Lung (tissue), 12 donors: ENCODE data around the gene REC114. TPM values are rescaled to one million over a fixed set of nuclear protein-coding genes. Genes with fewer than 3 reads are reported as not detected.
"Not testable (repeated sequence)": the region's sequence is repeated elsewhere in the genome, so short reads cannot be mapped to it uniquely, and the experiment has no call there.

Source experiments
- ATAC-seq: fragments of 200-7000 bp; cut with Tn5 transposase; one replicate; pipeline ENCODE4 v1.9.1; 2020; ENCODE audit warnings: moderate number of reproducible peaks; ENCODE audit not compliant: insufficient read depth, low FRiP score
- DNase-seq, 3 donors: peaks; one replicate each; pipeline ENCODE4 v3.0.0-alpha.2; 2013 to 2017
- H3K27ac ChIP-seq, 2 donors: one replicate each; pipeline ENCODE4 v1.5.1; 2013; ENCODE audit warnings: mild to moderate bottlenecking in 2 of 2, moderate library complexity in 2 of 2, control low read depth in 1 of 2, inconsistent platforms in 1 of 2, low read depth in 1 of 2, low read length in 1 of 2
- H3K27me3 ChIP-seq, 3 donors: one replicate each; pipeline ENCODE4 v1.5.1; 2013; ENCODE audit warnings: low read length in 2 of 3; ENCODE audit not compliant: control insufficient read depth in 3 of 3, insufficient read depth in 3 of 3
- H3K36me3 ChIP-seq, 4 donors: one replicate each; pipeline ENCODE4 v1.5.1; 2013; ENCODE audit warnings: low read length in 4 of 4, mild to moderate bottlenecking in 1 of 4, moderate library complexity in 1 of 4; ENCODE audit not compliant: control insufficient read depth in 4 of 4, insufficient read depth in 4 of 4
- H3K4me1 ChIP-seq, 5 donors: one replicate each; pipeline ENCODE4 v1.5.1; 2013; ENCODE audit warnings: low read length in 5 of 5, mild to moderate bottlenecking in 2 of 5, moderate library complexity in 1 of 5; ENCODE audit not compliant: control insufficient read depth in 5 of 5, insufficient read depth in 5 of 5
- H3K4me3 ChIP-seq: one replicate; pipeline ENCODE4 v1.5.1; 2013; ENCODE audit warnings: mild to moderate bottlenecking, control low read depth, moderate library complexity
- H3K9ac ChIP-seq, 2 donors: one replicate each; pipeline ENCODE4 v1.5.1; 2013; ENCODE audit warnings: low read length in 2 of 2, control low read depth in 1 of 2; ENCODE audit not compliant: insufficient read depth in 1 of 2
- H3K9me3 ChIP-seq, 4 donors: one replicate each; pipeline ENCODE4 v1.5.1; 2013; ENCODE audit warnings: low read length in 3 of 4, mild to moderate bottlenecking in 1 of 4, moderate library complexity in 1 of 4; ENCODE audit not compliant: control insufficient read depth in 4 of 4, insufficient read depth in 3 of 4
- CTCF ChIP-seq: IDR thresholded peaks from 2 replicates; pipeline ENCODE4 v1.5.1; 2012; ENCODE audit warnings: mild to moderate bottlenecking; ENCODE audit errors: control extremely low read depth, extremely low read depth
- WGBS, 2 donors: extraction: QIAGEN DNeasy Blood & Tissue Kit; methylation state at CpG; one replicate each; pipeline ENCODE4 v1.1.7; 2013; 5-methylcytosine and 5-hydroxymethylcytosine counted together
- polyA plus RNA-seq, 2 donors: library from polyadenylated mRNA; stranded (reverse); fragments of 200-250 nt; gene quantifications; one replicate each; pipeline ENCODE4 v1.2.1, GENCODE V29; 2013
- total RNA-seq, 2 donors: library from RNA; depleted of rRNA in 1 of 2; stranded (reverse); fragments of >200 nt in 1 of 2; gene quantifications; one replicate each; pipeline ENCODE4 v1.2.1, GENCODE V29; 2014 to 2021
- donor health status: control.
- donor health status: control.
- donor health status: Bipolar disorder and iron deficiency.
- donor health status: healthy.
- donor health status: DM: yes; HTN: yes; CAD: no.

The REC114 gene
- total and polyA plus RNA-seq, 4 donors: 0.15 TPM; not detected in 3

- WGBS, 2 donors: 47 to 62% methylated on average over 3 of the region's 3 CpGs
- no peak for ATAC-seq
- no peak for TF ChIP-seq CTCF
These were observed 39.2 kb downstream of the REC114 start for GRCh38 chr15:73482166-73482565.

GRCh38 chr15:73483053-73483452 is 40.1 kb downstream of the REC114 start:
- Histone ChIP-seq H3K27ac (no peak overlapping the region), H3K36me3 (no peaks in the 10 kb centered on the region), H3K27me3 (no peaks in the 10 kb centered on the region), H3K4me1 (peaks cover 0 to 2% (median 0%) of the 10 kb centered on the region in 5 donors), H3K4me3 (no peak overlapping the region), H3K9ac (no peak overlapping the region), H3K9me3 (peaks cover 0 to 3% (median 0%) of the 10 kb centered on the region in 4 donors)
- DNase-seq: peak in 2 of 3 donors; percentile 11 to 31
- ATAC-seq: no peak
- no peak for TF ChIP-seq CTCF
- WGBS, 2 donors: 81 to 83% methylated on average over 4 of the region's 4 CpGs

More at GRCh38 chr15:73482166-73482565, 39.2 kb downstream of the REC114 start:
- Histone ChIP-seq H3K27me3 (no peaks in the 10 kb centered on the region), H3K4me3 (no peak overlapping the region), H3K9ac (no peak overlapping the region), H3K9me3 (no peaks in the 10 kb centered on the region), H3K4me1 (peaks cover 0 to 2% (median 0%) of the 10 kb centered on the region in 5 donors), H3K27ac (no peak overlapping the region), H3K36me3 (no peaks in the 10 kb centered on the region)
- DNase-seq: no peak

- H3K9ac ChIP-seq: no peak overlapping the region
- DNase-seq: no peak
- no peaks in the 10 kb centered on the region for H3K27me3 ChIP-seq
- H3K4me1 ChIP-seq: peaks cover 0 to 2% (median 0%) of the 10 kb centered on the region in 5 donors
- ATAC-seq: no peak
- no peak overlapping the region for H3K4me3 ChIP-seq
- TF ChIP-seq CTCF: no peak
- H3K9me3 ChIP-seq: peaks cover 0 to 3% (median 0%) of the 10 kb centered on the region in 4 donors
- H3K36me3 ChIP-seq: no peaks in the 10 kb centered on the region
- WGBS, 2 donors: 79 to 81% methylated on average over 5 of the region's 5 CpGs
- no peak overlapping the region for H3K27ac ChIP-seq
These were observed 42.4 kb downstream of the REC114 start for GRCh38 chr15:73485372-73485771.

GRCh38 chr15:73485885-73486284 is 42.9 kb downstream of the REC114 start:
- H3K4me3 ChIP-seq, H3K4me1 ChIP-seq, H3K36me3 ChIP-seq, H3K27ac ChIP-seq, H3K9ac ChIP-seq, ATAC-seq, H3K9me3 ChIP-seq, H3K27me3 ChIP-seq: not testable (repeated sequence)
- 53 to 55% methylated on average over 8 of the region's 8 CpGs for WGBS, 2 donors
- peak in 2 of 3 donors; percentile 4 to 40 for DNase-seq
